Astrocyte (in vitro differentiated cells and primary cell): ENCODE data around the gene ROR1. TPM values are rescaled to one million over a fixed set of nuclear protein-coding genes. Genes with fewer than 3 reads are reported as not detected.
A peak's percentile ranks its signal among the peaks of the same experiment; 100 is the strongest.

Experiments
- DNase-seq: peaks from one replicate; pipeline ENCODE4 v3.0.0-alpha.2; 2010; ENCODE audit warnings: low read depth
- FAIRE-seq: peaks from 2 replicates; lab custom pipeline; 2011; peaks lifted over from hg19 to GRCh38; lab: Jason Lieb, UNC
- H2AFZ ChIP-seq: 2 replicates; pipeline ENCODE4 v1.6.0; 2012; ENCODE audit warnings: low read depth, low read length, inconsistent platforms
- H3K27ac ChIP-seq: 2 replicates; pipeline ENCODE4 v1.5.1; 2011; ENCODE audit warnings: low read depth, low read length, inconsistent platforms
- H3K27me3 ChIP-seq: 2 replicates; pipeline ENCODE4 v1.6.0; 2011; ENCODE audit warnings: low read length, inconsistent platforms; ENCODE audit not compliant: insufficient read depth
- H3K36me3 ChIP-seq: 2 replicates; pipeline ENCODE4 v1.5.1; 2011; ENCODE audit warnings: low read length, inconsistent platforms; ENCODE audit not compliant: insufficient read depth
- H3K4me1 ChIP-seq: 2 replicates; pipeline ENCODE4 v1.5.1; 2011; ENCODE audit warnings: low read length, inconsistent platforms; ENCODE audit not compliant: insufficient read depth
- H3K4me2 ChIP-seq: 2 replicates; pipeline ENCODE4 v1.6.0; 2012; ENCODE audit warnings: low read length, inconsistent platforms
- H3K4me3 ChIP-seq: 2 replicates; pipeline ENCODE4 v1.5.1; 2011; ENCODE audit warnings: low read depth, mild to moderate bottlenecking, low read length, inconsistent platforms; ENCODE audit not compliant: insufficient read depth
- H3K79me2 ChIP-seq: 2 replicates; pipeline ENCODE4 v1.6.0; 2012; ENCODE audit warnings: mild to moderate bottlenecking, low read length, inconsistent platforms; ENCODE audit not compliant: insufficient read depth
- H3K9ac ChIP-seq: 2 replicates; pipeline ENCODE4 v1.6.0; 2012; ENCODE audit warnings: mild to moderate bottlenecking, low read length, inconsistent platforms
- H3K9me3 ChIP-seq: 2 replicates; pipeline ENCODE4 v1.5.1; 2012; ENCODE audit warnings: low read depth, mild to moderate bottlenecking, low read length, inconsistent platforms; ENCODE audit not compliant: insufficient read depth
- H4K20me1 ChIP-seq: 2 replicates; pipeline ENCODE4 v1.6.0; 2012; ENCODE audit warnings: low read length, inconsistent platforms; ENCODE audit not compliant: insufficient read depth
- H3K27ac Mint-ChIP-seq: one replicate; pipeline ENCODE4 v1.8.0; 2021; ENCODE audit warnings: mild to moderate bottlenecking, mixed read lengths; ENCODE audit not compliant: unreplicated experiment
- H3K27me3 Mint-ChIP-seq: one replicate; pipeline ENCODE4 v1.8.0; 2021; ENCODE audit warnings: low read depth, mixed read lengths; ENCODE audit not compliant: unreplicated experiment
- H3K36me3 Mint-ChIP-seq: one replicate; pipeline ENCODE4 v1.8.0; 2021; ENCODE audit warnings: low read depth, mixed read lengths; ENCODE audit not compliant: unreplicated experiment
- H3K4me1 Mint-ChIP-seq: one replicate; pipeline ENCODE4 v1.8.0; 2021; ENCODE audit warnings: low read depth, mixed read lengths; ENCODE audit not compliant: unreplicated experiment
- H3K4me3 Mint-ChIP-seq: one replicate; pipeline ENCODE4 v1.8.0; 2021; ENCODE audit warnings: mild to moderate bottlenecking, moderate library complexity, mixed read lengths; ENCODE audit not compliant: unreplicated experiment
- H3K9me3 Mint-ChIP-seq: one replicate; pipeline ENCODE4 v1.8.0; 2021; ENCODE audit warnings: mild to moderate bottlenecking, mixed read lengths; ENCODE audit not compliant: unreplicated experiment
- EZH2 ChIP-seq: IDR thresholded peaks from 2 replicates; pipeline ENCODE4 v1.6.1; 2012; ENCODE audit warnings: mild to moderate bottlenecking, low read length, inconsistent platforms; ENCODE audit not compliant: insufficient read depth
- total RNA-seq: library from RNA; stranded (reverse); gene quantifications from 2 replicates; pipeline ENCODE4 v1.2.1, GENCODE V29; 2021
- TF ChIP-seq, protein P1 (sequence below): IDR thresholded peaks from 2 replicates; pipeline ENCODE4 v1.5.1; 2011; ENCODE audit warnings: low read depth, mild to moderate bottlenecking, inconsistent platforms, low read length, moderate library complexity; ENCODE audit not compliant: insufficient read depth

The ROR1 gene
- total RNA-seq, 1 donor from 2014 or later = 38.3 TPM

DNA sequence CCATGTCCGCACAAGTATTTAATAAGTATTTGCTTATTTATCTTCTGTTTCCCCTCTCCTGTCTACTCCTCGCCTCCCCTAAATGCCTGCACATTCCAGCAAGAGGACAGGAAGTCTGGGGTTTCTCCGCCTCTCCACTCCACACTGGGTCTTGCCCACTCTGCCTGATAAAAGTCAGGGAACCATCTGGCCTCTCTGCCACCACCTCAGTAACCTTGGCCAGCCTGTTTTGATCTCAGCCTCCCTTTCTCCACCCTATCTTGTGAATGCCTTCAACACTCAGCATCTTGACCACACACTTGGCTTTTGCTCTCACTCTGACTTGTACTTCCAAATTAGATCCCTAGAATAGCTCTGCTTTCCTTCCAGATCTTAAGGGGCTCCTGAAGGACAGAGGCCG, 264.3 kb downstream of the ROR1 start:
- peaks cover 13% of the 10 kb centered on the region for H3K36me3 Mint-ChIP-seq
- no peaks in the 10 kb centered on the region for H3K36me3 ChIP-seq
- no peaks in the 10 kb centered on the region for H3K27me3 ChIP-seq
- peaks cover 42% of the 10 kb centered on the region for H3K4me1 ChIP-seq
- H3K27ac ChIP-seq = no peak overlapping the region
- H3K4me2 ChIP-seq = no peak overlapping the region
- H3K27me3 Mint-ChIP-seq = no peaks in the 10 kb centered on the region
- no peak overlapping the region for H3K4me3 ChIP-seq
- H3K4me1 Mint-ChIP-seq = peaks cover 51% of the 10 kb centered on the region
- DNase-seq (peak; percentile 41), FAIRE-seq (no peak)
- no peaks in the 10 kb centered on the region for H3K9me3 ChIP-seq
- H3K79me2 ChIP-seq = no peaks in the 10 kb centered on the region
- no peak overlapping the region for H3K9ac ChIP-seq
- H2AFZ ChIP-seq = no peak overlapping the region
- peak overlapping the region; percentile 23 for H3K27ac Mint-ChIP-seq
- H3K9me3 Mint-ChIP-seq = no peaks in the 10 kb centered on the region
- H3K4me3 Mint-ChIP-seq = peak overlapping the region; percentile 31
- TF ChIP-seq EZH2 = no peak
- TF ChIP-seq, protein P1, sequence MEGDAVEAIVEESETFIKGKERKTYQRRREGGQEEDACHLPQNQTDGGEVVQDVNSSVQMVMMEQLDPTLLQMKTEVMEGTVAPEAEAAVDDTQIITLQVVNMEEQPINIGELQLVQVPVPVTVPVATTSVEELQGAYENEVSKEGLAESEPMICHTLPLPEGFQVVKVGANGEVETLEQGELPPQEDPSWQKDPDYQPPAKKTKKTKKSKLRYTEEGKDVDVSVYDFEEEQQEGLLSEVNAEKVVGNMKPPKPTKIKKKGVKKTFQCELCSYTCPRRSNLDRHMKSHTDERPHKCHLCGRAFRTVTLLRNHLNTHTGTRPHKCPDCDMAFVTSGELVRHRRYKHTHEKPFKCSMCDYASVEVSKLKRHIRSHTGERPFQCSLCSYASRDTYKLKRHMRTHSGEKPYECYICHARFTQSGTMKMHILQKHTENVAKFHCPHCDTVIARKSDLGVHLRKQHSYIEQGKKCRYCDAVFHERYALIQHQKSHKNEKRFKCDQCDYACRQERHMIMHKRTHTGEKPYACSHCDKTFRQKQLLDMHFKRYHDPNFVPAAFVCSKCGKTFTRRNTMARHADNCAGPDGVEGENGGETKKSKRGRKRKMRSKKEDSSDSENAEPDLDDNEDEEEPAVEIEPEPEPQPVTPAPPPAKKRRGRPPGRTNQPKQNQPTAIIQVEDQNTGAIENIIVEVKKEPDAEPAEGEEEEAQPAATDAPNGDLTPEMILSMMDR = no peak
- H4K20me1 ChIP-seq = no peaks in the 10 kb centered on the region

DNA sequence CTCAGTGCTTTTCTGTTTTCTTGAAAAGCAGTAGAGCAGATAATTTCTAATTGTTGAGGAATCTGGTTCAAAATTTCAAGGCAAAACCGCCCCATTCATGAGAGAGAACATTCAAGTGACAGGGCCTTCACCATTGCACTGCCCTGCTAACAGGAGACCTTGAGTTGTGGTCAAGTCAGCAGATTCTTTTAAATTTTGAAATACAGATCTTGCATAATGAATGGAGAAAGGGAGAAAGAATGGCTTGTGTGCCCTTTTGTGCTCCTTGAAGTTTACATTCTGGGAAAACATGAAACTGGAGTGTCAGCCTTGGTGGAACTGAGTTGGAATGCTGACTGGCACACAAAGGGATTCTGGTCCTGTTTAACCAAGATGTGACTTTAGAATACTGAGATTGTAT, 265.1 kb downstream of the ROR1 start:
- H3K27me3 Mint-ChIP-seq = no peaks in the 10 kb centered on the region
- Histone ChIP-seq H3K4me1 (peaks cover 50% of the 10 kb centered on the region), H3K9ac (peak overlapping the region; percentile 37), H3K9me3 (no peaks in the 10 kb centered on the region), H3K36me3 (no peaks in the 10 kb centered on the region), H4K20me1 (no peaks in the 10 kb centered on the region), H3K4me3 (no peak overlapping the region), H2AFZ (no peak overlapping the region), H3K27me3 (no peaks in the 10 kb centered on the region), H3K27ac (peak overlapping the region; percentile 79), H3K79me2 (no peaks in the 10 kb centered on the region), H3K4me2 (peak overlapping the region; percentile 28)
- FAIRE-seq (no peak), DNase-seq (peak; percentile 25)
- peak overlapping the region; percentile 82 for H3K27ac Mint-ChIP-seq
- peaks cover 12% of the 10 kb centered on the region for H3K36me3 Mint-ChIP-seq
- TF ChIP-seq, protein P1 = no peak
- no peak for TF ChIP-seq EZH2
- H3K9me3 Mint-ChIP-seq = no peaks in the 10 kb centered on the region
- H3K4me1 Mint-ChIP-seq = peaks cover 59% of the 10 kb centered on the region
- H3K4me3 Mint-ChIP-seq = no peak overlapping the region

DNA sequence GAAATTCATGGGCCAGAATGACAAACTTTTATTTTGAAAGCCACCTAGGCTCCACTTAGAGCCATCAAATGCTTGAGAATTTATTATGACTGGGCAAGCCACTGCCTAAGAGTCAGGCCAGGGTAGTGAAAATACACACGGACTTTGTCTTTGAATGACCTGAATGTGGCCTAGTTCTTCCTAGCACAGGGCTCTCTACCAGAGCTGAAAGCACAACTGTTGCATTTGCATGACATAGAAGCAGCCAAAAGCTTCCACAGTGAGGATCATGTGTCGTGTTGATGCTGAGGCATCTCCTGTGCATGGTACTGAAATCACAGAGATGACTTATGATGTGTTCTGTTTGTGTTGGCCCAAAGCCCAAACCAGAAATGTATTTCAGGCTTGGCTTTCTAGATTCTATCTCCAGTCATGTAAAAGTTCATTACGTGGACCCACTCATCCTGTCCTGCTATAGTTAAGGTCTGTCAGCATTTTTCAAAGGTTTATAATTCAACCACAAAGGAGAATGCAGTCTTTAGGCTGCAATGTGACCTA, 265.6 kb downstream of the ROR1 start:
- Histone ChIP-seq H3K36me3 (no peaks in the 10 kb centered on the region), H3K4me3 (no peak overlapping the region), H3K4me1 (peaks cover 53% of the 10 kb centered on the region), H4K20me1 (no peaks in the 10 kb centered on the region), H2AFZ (no peak overlapping the region), H3K4me2 (peak overlapping the region; percentile 28), H3K9me3 (no peaks in the 10 kb centered on the region), H3K79me2 (no peaks in the 10 kb centered on the region), H3K27me3 (no peaks in the 10 kb centered on the region), H3K27ac (peak overlapping the region; percentile 79), H3K9ac (peak overlapping the region; percentile 44)
- Mint-ChIP-seq H3K4me3 (no peak overlapping the region), H3K9me3 (no peaks in the 10 kb centered on the region), H3K27me3 (no peaks in the 10 kb centered on the region), H3K4me1 (peaks cover 63% of the 10 kb centered on the region), H3K27ac (peak overlapping the region; percentile 82), H3K36me3 (peaks cover 10% of the 10 kb centered on the region)
- TF ChIP-seq, protein P1 = no peak
- TF ChIP-seq EZH2 = no peak
- DNase-seq (peak; percentile 99), FAIRE-seq (peak; percentile 100)
